H1 (cell line): ENCODE results near the gene RABGAP1. TPM values are rescaled to one million over a fixed set of nuclear protein-coding genes. Genes with fewer than 3 reads are reported as not detected.

Experiments used
- CTCF ChIA-PET: fragments of 300-600 bp; sonication (Branson Sonifier 250); formaldehyde crosslinking; loops from one replicate; lab custom pipeline; 2021; ENCODE audit not compliant: partially characterized antibody; lab: Charles Lee
- POLR2A ChIA-PET: fragments of 300-600 bp; sonication (Branson Sonifier 250); formaldehyde crosslinking; loops from one replicate; lab custom pipeline; 2021; ENCODE audit warnings: inconsistent platforms; ENCODE audit not compliant: partially characterized antibody; lab: Charles Lee
- DNase-seq, 2 experiments: peaks; one replicate each; pipeline versions ENCODE4 v3.0.0 to v3.0.0-alpha.2; 2010 to 2022; ENCODE audit warnings: low spot score in 2 of 2, low read depth in 1 of 2, mixed read lengths in 1 of 2
- FAIRE-seq: peaks from 2 replicates; lab custom pipeline; 2011; peaks lifted over from hg19 to GRCh38; lab: Jason Lieb, UNC
- H2AFZ ChIP-seq: 2 replicates; pipeline ENCODE4 v1.8.1; 2012; ENCODE audit warnings: low read length, inconsistent platforms
- H2AK5ac ChIP-seq: 2 replicates; pipeline ENCODE4 v1.6.1; 2013; ENCODE audit warnings: low read depth, low read length
- H2BK120ac ChIP-seq: replicated peaks from 2 replicates; pipeline ENCODE3; 2013; ENCODE audit warnings: low read depth, low read length, inconsistent platforms
- H2BK12ac ChIP-seq: 2 replicates; pipeline ENCODE4 v1.6.1; 2013; ENCODE audit warnings: low read depth, low read length
- H2BK15ac ChIP-seq: 2 replicates; pipeline ENCODE4 v1.6.1; 2013; ENCODE audit warnings: low read length
- H2BK20ac ChIP-seq: 2 replicates; pipeline ENCODE4 v1.6.1; 2013; ENCODE audit warnings: low read length
- H2BK5ac ChIP-seq: 2 replicates; pipeline ENCODE4 v1.6.1; 2013; ENCODE audit warnings: low read depth, low read length
- H3K14ac ChIP-seq: 2 replicates; pipeline ENCODE4 v1.6.1; 2013; ENCODE audit warnings: inconsistent platforms; ENCODE audit not compliant: insufficient read length
- H3K18ac ChIP-seq: 2 replicates; pipeline ENCODE4 v1.6.1; 2013; ENCODE audit warnings: low read length; ENCODE audit errors: extremely low read depth
- H3K23ac ChIP-seq: 2 replicates; pipeline ENCODE4 v1.6.1; 2013; ENCODE audit warnings: inconsistent platforms; ENCODE audit not compliant: insufficient read length
- H3K23me2 ChIP-seq: 2 replicates; pipeline ENCODE4 v1.6.1; 2013; ENCODE audit warnings: low read depth, low read length
- H3K27ac ChIP-seq: 2 replicates; pipeline ENCODE4 v1.6.1; 2011; ENCODE audit warnings: low read depth, low read length, inconsistent platforms
- H3K27me3 ChIP-seq, 4 experiments: replicated peaks in 1 of 4; 1 replicate in 1 of 4; 2 replicates in 3 of 4; pipeline versions ENCODE4 v1.6.1 to v1.8.1; 2011 to 2013; ENCODE audit warnings: low read length in 3 of 4, mild to moderate bottlenecking in 3 of 4, inconsistent platforms in 2 of 4, mixed read lengths in 2 of 4, moderate library complexity in 1 of 4; ENCODE audit not compliant: control insufficient read depth in 3 of 4, insufficient read depth in 3 of 4; ENCODE audit errors: extremely low read depth in 1 of 4
- H3K36me3 ChIP-seq, 4 experiments: 2 replicates each; pipeline versions ENCODE4 v1.6.1 to v1.8.1; 2011 to 2013; ENCODE audit warnings: mild to moderate bottlenecking in 4 of 4, low read length in 3 of 4, moderate library complexity in 2 of 4, control low read depth in 1 of 4, inconsistent platforms in 1 of 4; ENCODE audit not compliant: insufficient read depth in 4 of 4, control insufficient read depth in 2 of 4
- H3K4ac ChIP-seq: replicated peaks from 2 replicates; pipeline ENCODE3; 2013; ENCODE audit warnings: low read length, low read depth, mixed read lengths, inconsistent platforms; ENCODE audit not compliant: insufficient read length
- H3K4me1 ChIP-seq, 4 experiments: replicated peaks in 1 of 4; 1 replicate in 1 of 4; 2 replicates in 3 of 4; pipeline versions ENCODE4 v1.6.1 to v1.8.1; 2011 to 2013; ENCODE audit warnings: low read length in 3 of 4, inconsistent platforms in 2 of 4, mixed read lengths in 1 of 4; ENCODE audit not compliant: insufficient read depth in 4 of 4, control insufficient read depth in 3 of 4
- H3K4me2 ChIP-seq, 2 experiments: 2 replicates each; pipeline versions ENCODE4 v1.6.1 to v1.8.1; 2011 to 2013; ENCODE audit warnings: low read depth in 2 of 2, low read length in 2 of 2, control low read depth in 1 of 2, inconsistent platforms in 1 of 2, mild to moderate bottlenecking in 1 of 2; ENCODE audit not compliant: insufficient read depth in 1 of 2
- H3K4me3 ChIP-seq, 4 experiments: fragments of 200-600, 300-600 bp in 1 of 4; sonication (generic), shearing (Covaris generic), sonication (Bioruptor Twin) in 1 of 4; 2 replicates each; pipeline versions ENCODE4 v1.5.1 to v1.8.1; 2011 to 2016; ENCODE audit warnings: low read length in 4 of 4, low read depth in 3 of 4, control low read depth in 2 of 4, inconsistent platforms in 2 of 4, mild to moderate bottlenecking in 2 of 4, mixed read lengths in 1 of 4, moderate library complexity in 1 of 4; ENCODE audit not compliant: insufficient read depth in 2 of 4; ENCODE audit errors: extremely low read depth in 1 of 4
- H3K56ac ChIP-seq: replicated peaks from 2 replicates; pipeline ENCODE3; 2013; ENCODE audit warnings: low read depth, mild to moderate bottlenecking, mixed read lengths, low read length, inconsistent platforms; ENCODE audit not compliant: insufficient read length
- H3K79me1 ChIP-seq: 2 replicates; pipeline ENCODE4 v1.6.1; 2013; ENCODE audit warnings: low read depth, low read length, control low read depth
- H3K79me2 ChIP-seq, 2 experiments: 2 replicates each; pipeline versions ENCODE4 v1.6.1 to v1.8.1; 2012 to 2013; ENCODE audit warnings: low read length in 2 of 2, mild to moderate bottlenecking in 2 of 2, inconsistent platforms in 1 of 2; ENCODE audit not compliant: insufficient read depth in 2 of 2, control insufficient read depth in 1 of 2
- H3K9ac ChIP-seq, 4 experiments: replicated peaks in 1 of 4; 1 replicate in 1 of 4; 2 replicates in 3 of 4; pipeline versions ENCODE4 v1.6.1 to v1.8.1; 2011 to 2013; ENCODE audit warnings: low read depth in 3 of 4, low read length in 3 of 4, control low read depth in 2 of 4, mild to moderate bottlenecking in 2 of 4, moderate library complexity in 2 of 4, inconsistent platforms in 1 of 4; ENCODE audit errors: extremely low read depth in 1 of 4
- H3K9me3 ChIP-seq, 2 experiments: 2 replicates each; pipeline versions ENCODE4 v1.6.1 to v1.8.1; 2012 to 2013; ENCODE audit warnings: mild to moderate bottlenecking in 2 of 2, moderate library complexity in 2 of 2, control low read depth in 1 of 2, inconsistent platforms in 1 of 2, low read depth in 1 of 2, low read length in 1 of 2, mixed read lengths in 1 of 2; ENCODE audit not compliant: insufficient read depth in 2 of 2
- H4K20me1 ChIP-seq, 2 experiments: replicated peaks in 1 of 2; 2 replicates each; pipeline versions ENCODE3 to v1.8.1; 2011 to 2013; ENCODE audit warnings: inconsistent platforms in 2 of 2, low read length in 2 of 2, mild to moderate bottlenecking in 1 of 2; ENCODE audit not compliant: insufficient read depth in 2 of 2, control insufficient read depth in 1 of 2
- H4K5ac ChIP-seq: 2 replicates; pipeline ENCODE4 v1.6.1; 2013; ENCODE audit warnings: low read length, low read depth, mixed read lengths, inconsistent platforms; ENCODE audit not compliant: insufficient read length
- H4K8ac ChIP-seq: 2 replicates; pipeline ENCODE4 v1.8.0; 2013; ENCODE audit warnings: mild to moderate bottlenecking, moderate library complexity, low read length, inconsistent platforms; ENCODE audit not compliant: insufficient read depth; ENCODE audit errors: extremely low read depth
- H4K91ac ChIP-seq: replicated peaks from 2 replicates; pipeline ENCODE3; 2013; ENCODE audit warnings: low read length, mixed read lengths, inconsistent platforms; ENCODE audit not compliant: insufficient read length
- ASH2L ChIP-seq: fragments of 200-600, 300-600 bp; sonication (generic); IDR thresholded peaks from one replicate; pipeline ENCODE4 v1.7.1; 2017; ENCODE audit warnings: low read length
- ATF3 ChIP-seq: IDR thresholded peaks from 2 replicates; pipeline ENCODE4 v1.6.1; 2011; ENCODE audit warnings: low read depth, mild to moderate bottlenecking, low read length; ENCODE audit not compliant: insufficient read depth
- BRCA1 ChIP-seq: IDR thresholded peaks from 2 replicates; pipeline ENCODE4 v1.6.1; 2012; ENCODE audit warnings: low read depth, low read length, improper control_type of control experiment
- CBX5 ChIP-seq: fragments of 300-800, 300-1000 bp; sonication (generic); IDR thresholded peaks from 2 replicates; pipeline ENCODE4 v1.7.1; 2016; ENCODE audit warnings: antibody characterized with exemption, low read length, low read depth
- CBX8 ChIP-seq: fragments of 300-800, 300-1000 bp; sonication (generic); IDR thresholded peaks from 2 replicates; pipeline ENCODE4 v1.7.1; 2016; ENCODE audit warnings: low read depth, low read length, borderline replicate concordance
- E2F6 ChIP-seq: IDR thresholded peaks from 2 replicates; pipeline ENCODE4 v1.6.1; 2012; ENCODE audit warnings: inconsistent platforms
- HDAC2 ChIP-seq, 2 experiments: fragments of 300-600 bp in 1 of 2; sonication (generic) in 1 of 2; IDR thresholded peaks; 2 replicates each; pipeline ENCODE4 v1.6.1; 2011 to 2012; ENCODE audit warnings: low read depth in 2 of 2, low read length in 2 of 2, mild to moderate bottlenecking in 2 of 2, moderate library complexity in 2 of 2, borderline replicate concordance in 1 of 2, inconsistent platforms in 1 of 2
- MAFK ChIP-seq: IDR thresholded peaks from 2 replicates; pipeline ENCODE4 v1.6.1; 2012; ENCODE audit warnings: low read depth, mild to moderate bottlenecking, improper control_type of control experiment, low read length
- RFX5 ChIP-seq: IDR thresholded peaks from 2 replicates; pipeline ENCODE4 v1.6.1; 2011; ENCODE audit warnings: low read depth, low read length, improper control_type of control experiment, borderline replicate concordance
- RNF2 ChIP-seq: fragments of 200-900, 300-1000 bp; sonication (generic); IDR thresholded peaks from 2 replicates; pipeline ENCODE4 v1.7.1; 2016; ENCODE audit warnings: borderline replicate concordance, low read depth, mild to moderate bottlenecking, antibody characterized with exemption, low read length; ENCODE audit not compliant: poor library complexity, severe bottlenecking; ENCODE audit errors: missing control alignments
- SP1 ChIP-seq: IDR thresholded peaks from 2 replicates; pipeline ENCODE4 v1.6.1; 2011; ENCODE audit warnings: low read depth, low read length
- SP4 ChIP-seq: IDR thresholded peaks from 2 replicates; pipeline ENCODE4 v1.6.1; 2012; ENCODE audit warnings: low read length, inconsistent platforms
- SUZ12 ChIP-seq: fragments of 200-600 bp; sonication (generic); IDR thresholded peaks from 2 replicates; pipeline ENCODE4 v1.6.1; 2012; ENCODE audit warnings: mild to moderate bottlenecking, inconsistent platforms, low read length, moderate library complexity, mixed read lengths
- WGBS, 2 experiments: shearing (Covaris generic) in 1 of 2; methylation state at CpG; one replicate each; pipeline versions ENCODE4 v1.1.6 to v1.1.7; 2013 to 2015; ENCODE audit warnings: low lambda C conversion rate in 2 of 2, mixed read lengths in 2 of 2, inconsistent platforms in 1 of 2, low coverage in 1 of 2, missing lambda C conversion rate in 1 of 2; ENCODE audit not compliant: insufficient replicate concordance in 2 of 2, insufficient coverage in 1 of 2, insufficient read length in 1 of 2; ENCODE audit errors: extremely low coverage in 1 of 2, missing lambda C conversion rate in 1 of 2; 5-methylcytosine and 5-hydroxymethylcytosine counted together
- polyA plus RNA-seq, 7 experiments: library from polyadenylated mRNA; depleted of rRNA in 3 of 7; stranded (reverse) in 5 of 7; unstranded in 2 of 7; fragments of >200 nt in 5 of 7; fragments of 200-250 nt in 2 of 7; gene quantifications; 1 replicate in 5 of 7; 2 replicates in 1 of 7; 4 replicates in 1 of 7; pipeline versions ENCODE4 v1.2.1 to v1.2.3, GENCODE V29; 2011 to 2013; ENCODE audit warnings: missing spikeins in 2 of 7, mixed read lengths in 2 of 7
- total RNA-seq: library from RNA; stranded (reverse); fragmentation: NEBNext Ultra II Directional; extraction: Animal tissue kit (Norgen Biotek cat#: 25700); gene quantifications from 2 replicates; pipeline ENCODE4 v1.2.1, GENCODE V29; 2021

RABGAP1 gene
- total and polyA plus RNA-seq, 2 of the 8 experiments (the other 6 are each of a cell fraction or from before 2014, with no cell fraction given), result 15.7 to 38.3 TPM

DNA sequence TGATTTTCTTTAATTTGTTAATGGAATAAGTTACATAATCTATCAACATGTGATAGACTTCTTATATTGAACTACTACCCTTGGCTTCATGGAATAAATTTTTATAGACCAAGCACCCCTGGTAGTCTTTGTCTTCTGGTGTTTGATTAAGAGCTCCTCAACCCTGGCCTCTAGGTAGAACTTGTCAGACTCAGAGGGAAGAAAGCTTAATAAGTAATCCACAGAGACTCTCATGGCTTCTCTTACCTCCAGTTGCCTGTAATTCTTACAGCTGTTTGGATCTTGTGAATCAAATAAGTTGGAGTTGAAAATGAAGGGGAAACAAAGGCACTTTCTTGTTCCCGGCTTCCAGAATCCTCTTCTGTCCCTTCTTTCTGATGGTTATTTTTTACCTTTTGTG, 85.6 kb downstream of the RABGAP1 start:
- Histone ChIP-seq H3K4me3 (no peak overlapping the region), H3K56ac (no peak overlapping the region), H2BK5ac (no peak overlapping the region), H3K14ac (no peak overlapping the region), H3K4me2 (no peak overlapping the region), H4K8ac (no peak overlapping the region), H3K23me2 (no peaks in the 10 kb centered on the region), H2BK12ac (no peak overlapping the region), H2BK120ac (no peak overlapping the region), H3K9ac (no peak overlapping the region), H3K27ac (no peak overlapping the region), H3K9me3 (no peaks in the 10 kb centered on the region), H2BK15ac (no peak overlapping the region), H4K5ac (no peak overlapping the region), H3K27me3 (no peaks in the 10 kb centered on the region), H3K36me3 (peaks cover 0 to 20% (median 6%) of the 10 kb centered on the region in 4 experiments; a peak in 3 of 8 replicates), H3K79me2 (no peaks in the 10 kb centered on the region), H4K20me1 (peaks cover 2% of the 10 kb centered on the region in 2 experiments), H3K4me1 (no peaks in the 10 kb centered on the region), H2AFZ (no peak overlapping the region), H2AK5ac (no peak overlapping the region), H4K91ac (no peak overlapping the region), H3K79me1 (no peaks in the 10 kb centered on the region), H3K23ac (no peak overlapping the region), H3K4ac (no peak overlapping the region), H2BK20ac (no peak overlapping the region), H3K18ac (no peak overlapping the region)
- WGBS, 2 experiments, result 90% methylated on average over 1 of the region's 1 CpG; no CpG with 5 or more reads in 1 of the 2 experiments
- CTCF ChIA-PET, result interaction anchor here (0.6 to 0.7 kb wide), 2 partner anchors 74 to 286 kb away, joined by 3 read pairs; no protein-coding TSS in a partner anchor
- FAIRE-seq, result no peak
- TF ChIP-seq SUZ12, result no peak
- TF ChIP-seq ASH2L, result no peak
- TF ChIP-seq SP4, result no peak
- TF ChIP-seq BRCA1, result no peak
- no peak for TF ChIP-seq CBX5
- TF ChIP-seq SP1, result no peak
- TF ChIP-seq RNF2, result no peak
- no peak for TF ChIP-seq CBX8
- no peak for TF ChIP-seq HDAC2 (IDR thresholded peaks at IDR 0.05; ENCODE audit: borderline replicate concordance in 1 of 2, low read depth in 2 of 2, low read length in 2 of 2)
- no peak for TF ChIP-seq E2F6
- TF ChIP-seq ATF3, result no peak
- no peak for TF ChIP-seq RFX5
- no peak for TF ChIP-seq MAFK
- DNase-seq, result no peak
- POLR2A ChIA-PET, result interaction anchor here (0.9 to 1.8 kb wide), 2 partner anchors 10 to 22 kb away, joined by 3 to 5 read pairs; no protein-coding TSS in a partner anchor
